Measurements from ENCODE around the gene ING1.
A peak's percentile ranks its signal among the peaks of the same experiment; 100 is the strongest.
"Not testable (repeated sequence)": the region's sequence is repeated elsewhere in the genome, so short reads cannot be mapped to it uniquely, and the experiment has no call there.

ING1 gene

GRCh38 chr13:110695774-110696173, 17.7 kb upstream of the ING1 start:
- not testable (repeated sequence) for DNase-seq

DNA sequence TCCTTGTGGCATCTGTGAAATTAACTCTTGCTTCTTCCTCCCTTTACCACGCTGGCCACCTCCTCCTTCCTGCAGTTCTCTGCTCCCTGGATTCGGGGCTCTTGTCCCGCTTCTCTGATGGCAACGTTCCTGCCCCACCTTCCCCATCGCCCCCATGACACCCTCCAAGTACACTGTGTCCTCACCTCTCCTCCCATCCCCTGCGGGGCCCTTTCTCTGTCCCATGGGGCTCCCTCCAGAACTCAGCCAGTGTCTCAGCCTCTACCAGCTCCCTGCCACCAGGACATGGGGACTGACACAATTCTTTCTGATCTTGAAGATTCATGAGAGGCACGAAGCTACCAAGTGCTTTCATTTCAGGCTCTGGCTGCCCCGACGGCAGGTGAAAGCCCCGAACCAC, 16.7 kb upstream of the ING1 start:
- no peak for DNase-seq

GRCh38 chr13:110697842-110698241, 15.7 kb upstream of the ING1 start:
- no peak for DNase-seq

GRCh38 chr13:110698689-110699088, 14.8 kb upstream of the ING1 start:
- no peak for DNase-seq

GRCh38 chr13:110699148-110700145, 14.1 kb upstream of the ING1 start:
- no peak for DNase-seq

GRCh38 chr13:110700186-110700585, 13.3 kb upstream of the ING1 start:
- DNase-seq = no peak

DNA sequence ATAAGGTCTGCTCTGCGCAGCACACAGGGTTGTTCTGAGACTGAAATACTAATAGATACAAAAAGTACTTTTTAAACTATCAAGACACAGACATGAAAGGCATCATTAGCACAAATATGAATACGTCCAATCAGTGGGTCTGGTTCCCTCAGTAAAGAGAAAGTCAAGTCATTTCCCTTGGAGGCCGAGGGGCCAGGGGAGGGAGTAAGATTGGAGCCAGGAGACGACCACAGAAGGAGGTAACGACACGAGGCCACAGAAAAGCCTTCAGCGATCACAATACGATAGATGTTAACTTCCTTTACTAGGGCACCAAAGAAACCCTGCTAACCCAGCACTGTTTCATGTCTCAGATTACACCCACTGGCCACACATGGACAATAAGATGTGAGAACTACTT, 12.9 kb upstream of the ING1 start:
- DNase-seq = no peak

DNA sequence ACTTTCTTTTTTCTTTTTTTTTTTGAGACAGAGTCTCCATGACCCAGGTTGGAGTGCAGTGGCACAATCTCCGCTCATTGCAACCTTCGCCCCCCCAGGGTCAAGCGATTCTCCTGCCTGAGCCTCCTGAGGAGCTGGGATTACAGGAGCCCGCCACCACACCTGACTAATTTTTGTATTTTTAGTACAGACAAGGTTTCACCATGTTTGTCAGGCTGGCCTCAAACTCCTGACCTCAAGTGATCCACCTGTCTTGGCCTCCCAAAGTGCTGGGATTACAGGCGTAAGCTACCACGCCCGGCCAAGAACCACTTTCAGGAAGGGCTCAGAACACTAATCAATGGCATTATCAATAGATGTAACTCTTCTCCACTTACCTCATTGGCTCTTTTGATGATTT, 12.4 kb upstream of the ING1 start:
- not testable (repeated sequence) for DNase-seq

DNA sequence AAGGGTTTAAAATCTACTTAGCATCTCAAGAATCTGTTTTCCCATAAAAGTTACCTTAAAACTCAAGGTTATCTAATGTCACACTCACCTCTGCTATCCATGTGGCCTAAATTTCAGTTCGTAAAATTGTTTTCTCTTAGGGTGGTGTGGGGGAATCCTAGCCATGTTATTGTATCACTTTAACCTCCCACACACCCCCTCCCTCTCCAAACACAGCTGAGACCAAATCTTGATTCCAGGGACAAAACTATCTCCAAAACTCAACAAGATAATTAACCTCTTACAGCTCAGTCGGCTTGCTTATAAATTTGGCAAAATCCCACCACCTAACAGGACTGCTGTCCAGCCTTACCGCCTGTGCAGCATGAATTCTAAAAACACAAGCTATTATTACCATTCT, 11.4 kb upstream of the ING1 start:
- DNase-seq = no peak

- no peak for DNase-seq
Measured at GRCh38 chr13:110702591-110703526, 10.6 kb upstream of the ING1 start.

GRCh38 chr13:110705356-110705825, 8.1 kb upstream of the ING1 start:
- no peak for DNase-seq

DNA sequence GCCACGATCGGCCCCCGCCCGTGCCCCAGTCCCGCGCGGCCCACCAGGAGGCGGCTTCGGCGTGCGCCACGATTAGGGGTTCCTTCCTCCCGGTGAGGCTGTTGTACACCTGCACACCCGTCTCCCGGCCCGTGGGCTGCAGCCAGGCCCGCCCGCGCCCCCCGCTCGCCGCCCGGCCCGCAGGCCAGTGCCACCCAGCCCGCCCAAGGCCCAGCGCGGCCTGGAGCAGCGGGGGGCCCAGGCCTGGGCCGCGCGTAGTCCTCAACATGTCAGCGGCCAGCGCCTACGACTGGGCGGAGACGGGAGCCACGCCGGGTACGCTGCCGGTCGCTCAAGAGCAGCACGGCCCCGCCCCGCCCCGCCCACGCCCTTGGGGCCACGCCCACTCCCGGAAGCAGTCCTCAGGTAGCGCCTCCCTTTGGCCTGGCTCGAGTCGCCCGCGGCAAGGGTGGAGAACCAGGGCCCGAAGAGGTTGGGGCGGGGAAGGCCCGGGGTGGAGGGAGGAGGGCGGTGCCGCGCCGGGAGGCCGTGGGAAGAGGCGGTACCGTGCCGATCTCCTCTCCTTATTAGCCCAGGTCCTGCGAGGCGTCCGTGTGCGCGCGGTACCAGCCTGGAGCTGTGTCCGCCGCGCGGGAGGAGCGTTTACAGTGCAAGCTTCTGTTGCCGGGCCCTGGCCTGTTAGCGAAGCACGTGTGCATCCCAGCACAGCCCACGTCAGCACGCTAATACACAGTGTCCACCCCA, 7.5 kb upstream of the ING1 start, which contains the start of gene CARS2:
Gene CARS2 (minus strand): TSS at position 291 of the 744 bp plus-strand sequence. CDS start 23 bp downstream, at position 268.
- peak; percentile 91 for DNase-seq

- no peak for DNase-seq
Measured at GRCh38 chr13:110706570-110707372, 6.7 kb upstream of the ING1 start.

- DNase-seq = peak; percentile 82
Measured at GRCh38 chr13:110712081-110712848, 1.2 kb upstream of the ING1 start.

DNA sequence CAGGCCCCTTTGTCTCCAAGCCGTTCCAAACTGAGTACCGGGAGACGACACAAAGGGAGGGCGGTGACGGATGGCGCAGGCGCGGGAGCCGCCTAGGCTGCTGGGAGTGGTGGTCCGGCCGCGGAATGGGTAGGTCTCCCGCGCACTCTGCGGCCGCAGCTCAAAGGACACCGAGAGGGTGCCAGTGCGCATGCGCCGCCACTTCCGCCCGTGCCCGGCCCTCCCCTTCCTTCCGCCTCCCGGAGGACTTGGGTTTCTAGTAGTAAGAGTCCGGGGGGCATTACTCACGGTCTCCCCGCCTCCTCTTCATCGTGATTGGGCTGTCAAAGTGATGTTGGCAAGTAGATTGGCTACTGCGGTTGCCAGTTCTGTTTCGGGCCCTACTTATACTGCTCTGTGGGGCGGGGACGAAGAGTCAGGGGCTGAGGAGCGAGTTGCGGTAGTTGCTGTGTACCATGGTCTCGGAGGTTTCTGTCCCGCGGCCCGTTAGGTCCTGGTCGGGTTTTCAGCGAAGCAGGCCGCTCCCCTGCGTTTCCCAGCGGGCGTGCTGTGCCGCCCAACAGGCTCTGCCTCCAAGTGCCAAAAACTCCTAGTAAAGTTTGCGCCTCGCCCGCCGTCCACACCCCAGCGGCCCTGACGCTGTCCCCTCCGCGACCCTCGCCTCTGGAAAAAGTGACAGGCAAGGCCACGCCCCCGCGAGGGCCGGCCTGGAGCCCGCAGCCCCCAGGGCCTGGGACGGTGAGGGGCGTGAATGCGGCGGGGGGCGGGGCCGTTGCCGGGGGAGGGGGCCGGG, 455 bp upstream of the ING1 start:
- peak; percentile 96 for DNase-seq

DNA sequence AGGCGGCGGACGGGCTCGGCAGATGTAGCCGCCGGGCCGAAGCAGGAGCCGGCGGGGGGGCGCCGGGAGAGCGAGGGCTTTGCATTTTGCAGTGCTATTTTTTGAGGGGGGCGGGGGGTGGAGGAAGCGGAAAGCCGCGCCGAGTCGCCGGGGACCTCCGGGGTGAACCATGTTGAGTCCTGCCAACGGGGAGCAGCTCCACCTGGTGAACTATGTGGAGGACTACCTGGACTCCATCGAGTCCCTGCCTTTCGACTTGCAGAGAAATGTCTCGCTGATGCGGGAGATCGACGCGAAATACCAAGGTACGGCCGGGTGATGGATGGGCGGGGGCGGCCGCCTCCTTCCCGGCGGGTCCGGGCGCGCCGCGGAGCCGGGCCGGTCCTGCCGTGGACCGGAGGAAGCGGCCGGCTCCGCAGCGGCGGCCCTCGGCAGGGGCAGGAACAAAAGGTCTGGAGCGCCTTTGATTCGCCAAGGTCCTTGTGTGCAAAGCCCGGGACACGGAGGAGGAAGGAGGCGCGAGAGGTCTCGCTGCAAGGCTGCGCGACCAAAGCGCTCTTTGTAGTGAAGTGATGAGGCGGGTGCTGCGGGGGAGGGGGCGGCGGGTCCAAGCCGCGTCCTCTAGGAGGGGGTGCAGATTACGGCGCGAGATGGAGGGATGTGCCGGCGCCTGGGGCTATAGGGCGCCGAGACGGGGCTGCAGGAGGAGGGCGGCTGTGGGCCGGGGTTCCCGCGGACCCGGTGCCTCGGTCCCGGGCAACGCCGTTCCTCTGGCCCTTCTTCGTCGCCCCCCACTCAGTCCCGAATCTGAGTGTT, 689 bp downstream of the ING1 start:
- peak; percentile 58 for DNase-seq

GRCh38 chr13:110714797-110715394, 1.4 kb downstream of the ING1 start:
- peak; percentile 59 for DNase-seq
